Stomach (tissue), 9 donors: Measurements from ENCODE around the gene GMDS. TPM values are rescaled to one million over a fixed set of nuclear protein-coding genes. Genes with fewer than 3 reads are reported as not detected.

Experiments used
- DNase-seq, 2 donors: peaks; one replicate each; pipeline versions ENCODE4 v3.0.0 to v3.0.0-alpha.2; 2013 to 2019
- H3K27ac ChIP-seq, 5 donors: fragments of 200-600 bp in 4 of 5; sonication (generic) in 4 of 5; one replicate each; pipeline ENCODE4 v1.5.1; 2013 to 2019; ENCODE audit warnings: mild to moderate bottlenecking in 1 of 5, moderate library complexity in 1 of 5
- H3K27me3 ChIP-seq, 3 donors: fragments of 200-600 bp; sonication (generic); one replicate each; pipeline ENCODE4 v1.5.1; 2017 to 2019; ENCODE audit warnings: mixed run types in 1 of 3
- H3K36me3 ChIP-seq, 4 donors: fragments of 200-600 bp; sonication (generic); 1 replicate in 3 of 4; 2 replicates in 1 of 4; pipeline ENCODE4 v1.5.1; 2016 to 2019
- H3K4me1 ChIP-seq, 4 donors: fragments of 200-600 bp; sonication (generic); one replicate each; pipeline ENCODE4 v1.5.1; 2016 to 2019
- H3K4me3 ChIP-seq, 4 donors: fragments of 200-600 bp; sonication (generic) in 3 of 4; one replicate each; pipeline ENCODE4 v1.5.1; 2016 to 2019; ENCODE audit warnings: mild to moderate bottlenecking in 1 of 4
- H3K9me3 ChIP-seq, 4 donors: fragments of 200-600 bp; sonication (generic); one replicate each; pipeline ENCODE4 v1.5.1; 2016 to 2019
- CTCF ChIP-seq, 7 experiments: fragments of 450-650 bp in 4 of 7; fragments of 200-600 bp in 3 of 7; sonication (generic) in 3 of 7; IDR thresholded peaks; one replicate each; pipeline ENCODE4 v1.5.1; 2016 to 2019; ENCODE audit warnings: antibody characterized with exemption in 7 of 7, control low read depth in 2 of 7, mild to moderate bottlenecking in 1 of 7
- EP300 ChIP-seq: sonication (generic); formaldehyde crosslinking; IDR thresholded peaks from one replicate; pipeline ENCODE4 v1.6.1; 2017; ENCODE audit warnings: antibody characterized with exemption
- POLR2A ChIP-seq, 4 donors: fragments of 450-650 bp; IDR thresholded peaks; one replicate each; pipeline ENCODE4 v1.6.1; 2016; ENCODE audit warnings: antibody characterized with exemption in 4 of 4, control low read depth in 2 of 4, mild to moderate bottlenecking in 1 of 4, moderate library complexity in 1 of 4
- POLR2AphosphoS5 ChIP-seq, 3 donors: sonication (generic); formaldehyde crosslinking; IDR thresholded peaks; one replicate each; pipeline ENCODE4 v1.6.1; 2016; ENCODE audit warnings: antibody characterized with exemption in 3 of 3
- WGBS, 5 donors: extraction: QIAGEN DNeasy Blood & Tissue Kit in 3 of 5; methylation state at CpG; one replicate each; pipeline versions ENCODE4 v1.1.5 to v1.1.7; 2013 to 2018; 5-methylcytosine and 5-hydroxymethylcytosine counted together
- intact Hi-C: fragments of 100-400 bp; cut with DNase I; formaldehyde crosslinking; loops from one replicate; pipeline ENCODE4 v1.15.1; 2023; ENCODE audit warnings: low total_unique reads
- polyA plus RNA-seq, 3 donors: library from polyadenylated mRNA; stranded (reverse); fragments of 200-250 nt; gene quantifications; one replicate each; pipeline ENCODE4 v1.2.3, GENCODE V29; 2013
- total RNA-seq, 5 donors: library from RNA; depleted of rRNA; stranded (reverse); fragments of >200 nt; gene quantifications; one replicate each; pipeline versions ENCODE4 v1.1.0 to v1.2.3, GENCODE V29; 2014 to 2016
- donor health status: healthy with polysubstance abuse.
- donor health status: Bipolar disorder and iron deficiency.
- donor health status: healthy.

GMDS gene
- total and polyA plus RNA-seq, 8 donors: 83.7 to 262 (median 121) TPM

- TF ChIP-seq CTCF (IDR thresholded peaks at IDR 0.05): no peak
- no peak for TF ChIP-seq EP300
- TF ChIP-seq POLR2AphosphoS5 (IDR thresholded peaks at IDR 0.05): no peak
- TF ChIP-seq POLR2A (IDR thresholded peaks at IDR 0.05): no peak
- H3K4me3 ChIP-seq: no peak overlapping the region
- peaks cover 0 to 2% (median 1%) of the 10 kb centered on the region in 4 donors for H3K4me1 ChIP-seq
- H3K36me3 ChIP-seq: peaks cover 0 to 8% (median 0%) of the 10 kb centered on the region in 4 donors
- intact Hi-C loops: no loop called here
- no peak for DNase-seq
- peaks cover 0 to 56% (median 4%) of the 10 kb centered on the region in 3 donors for H3K27me3 ChIP-seq
- no peak overlapping the region for H3K27ac ChIP-seq
- no peaks in the 10 kb centered on the region for H3K9me3 ChIP-seq
- 83 to 88% (median 86%) methylated on average over 11 of the region's 11 CpGs for WGBS, 5 donors
Observed at GRCh38 chr6:1630771-1631217, 614.6 kb downstream of the GMDS start.

- TF ChIP-seq EP300 (no peak), POLR2A (IDR thresholded peaks at IDR 0.05) (no peak), POLR2AphosphoS5 (IDR thresholded peaks at IDR 0.05) (no peak), CTCF (IDR thresholded peaks at IDR 0.05) (no peak)
- Histone ChIP-seq H3K27ac (no peak overlapping the region), H3K4me3 (no peak overlapping the region), H3K9me3 (no peaks in the 10 kb centered on the region), H3K36me3 (peaks cover 0 to 8% (median 0%) of the 10 kb centered on the region in 4 donors), H3K4me1 (peaks cover 0 to 8% (median 4%) of the 10 kb centered on the region in 4 donors), H3K27me3 (peaks cover 0 to 62% (median 6%) of the 10 kb centered on the region in 3 donors)
- intact Hi-C loops: no loop called here
- no peak for DNase-seq
- WGBS, 5 donors: 90 to 96% (median 93%) methylated on average over 7 to 10 of the region's 10 CpGs
Observed at GRCh38 chr6:1630212-1630770, 615.1 kb downstream of the GMDS start.

GRCh38 chr6:1629316-1629715, 616.1 kb downstream of the GMDS start:
- Histone ChIP-seq H3K36me3 (peaks cover 0 to 2% (median under 1%) of the 10 kb centered on the region in 4 donors), H3K9me3 (no peaks in the 10 kb centered on the region), H3K27me3 (peaks cover 1 to 69% (median 16%) of the 10 kb centered on the region in 3 donors), H3K27ac (no peak overlapping the region), H3K4me1 (peaks cover 0 to 17% (median 13%) of the 10 kb centered on the region in 4 donors), H3K4me3 (no peak overlapping the region)
- intact Hi-C loops: no loop called here
- TF ChIP-seq CTCF (IDR thresholded peaks at IDR 0.05) (no peak), EP300 (no peak), POLR2AphosphoS5 (IDR thresholded peaks at IDR 0.05) (no peak), POLR2A (IDR thresholded peaks at IDR 0.05) (no peak)
- 91 to 93% (median 92%) methylated on average over 14 of the region's 14 CpGs for WGBS, 5 donors
- no peak for DNase-seq

GRCh38 chr6:1627827-1628560, 617.4 kb downstream of the GMDS start:
- TF ChIP-seq POLR2AphosphoS5 (IDR thresholded peaks at IDR 0.05): no peak
- no peak for TF ChIP-seq POLR2A (IDR thresholded peaks at IDR 0.05)
- no peak for TF ChIP-seq EP300
- no peak for TF ChIP-seq CTCF (IDR thresholded peaks at IDR 0.05)
- Histone ChIP-seq H3K4me3 (no peak overlapping the region), H3K27me3 (peaks cover 5 to 74% (median 22%) of the 10 kb centered on the region in 3 donors), H3K36me3 (peaks cover 0 to 14% (median 13%) of the 10 kb centered on the region in 4 donors), H3K4me1 (peaks cover 0 to 20% (median 17%) of the 10 kb centered on the region in 4 donors), H3K9me3 (no peaks in the 10 kb centered on the region), H3K27ac (no peak overlapping the region)
- WGBS, 5 donors: 65 to 81% (median 78%) methylated on average over 10 of the region's 10 CpGs
- intact Hi-C loops: no loop called here
- no peak for DNase-seq
